Fibroblast of upper back skin (primary cell): ENCODE results near the gene HAAO.
A peak's percentile ranks its signal among the peaks of the same experiment; 100 is the strongest.
"Not testable (repeated sequence)": the region's sequence is repeated elsewhere in the genome, so short reads cannot be mapped to it uniquely, and the experiment has no call there.

Experiments used
- DNase-seq: peaks from one replicate; pipeline ENCODE4 v3.0.0-alpha.2; 2013

HAAO gene

GRCh38 chr2:42792583-42793333 is at the start of gene HAAO:
Gene HAAO, minus strand, starts transcription at chr2:42792583. Its CDS starts 47 bp downstream, at chr2:42792536.
- no peak for DNase-seq

- no peak for DNase-seq
Measured at GRCh38 chr2:42841344-42841743, 49.0 kb upstream of the HAAO start.

- DNase-seq, result no peak
Measured at GRCh38 chr2:42840760-42841159, 48.4 kb upstream of the HAAO start.

DNA sequence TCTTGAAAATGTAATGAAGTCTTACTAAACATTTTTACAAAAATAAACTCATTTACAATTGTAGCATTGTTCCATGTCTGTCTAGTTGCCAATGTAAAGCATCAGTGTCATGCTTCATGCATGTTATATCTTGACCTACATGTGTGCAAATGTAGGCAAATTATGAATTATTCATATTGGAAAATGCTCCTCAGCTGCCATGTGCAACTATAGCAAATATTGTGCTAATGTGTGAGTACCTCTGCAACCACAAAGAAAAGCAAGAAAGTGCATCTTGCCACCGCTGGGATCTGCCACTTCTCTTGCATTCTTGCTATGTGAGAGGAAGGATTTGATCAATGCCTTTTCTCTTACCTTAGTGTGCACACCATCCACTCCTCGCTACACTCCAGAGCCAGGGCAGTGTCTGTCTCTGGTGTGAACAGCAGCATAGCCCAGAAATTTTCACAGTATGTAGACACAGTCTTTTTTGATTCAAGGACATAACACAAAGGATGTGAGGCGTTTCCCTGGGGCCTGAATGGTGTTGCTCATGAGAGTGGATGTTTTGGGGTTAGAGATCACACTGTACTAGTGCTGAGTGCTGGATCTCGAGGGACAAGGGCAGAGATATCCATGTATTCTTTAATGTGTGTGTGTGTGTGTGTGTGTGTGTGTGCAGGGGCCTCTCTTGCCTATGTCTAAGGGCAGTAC is 47.6 kb upstream of the HAAO start:
- DNase-seq, result no peak

- DNase-seq, result no peak
Measured at GRCh38 chr2:42838133-42838532, 45.8 kb upstream of the HAAO start.

DNA sequence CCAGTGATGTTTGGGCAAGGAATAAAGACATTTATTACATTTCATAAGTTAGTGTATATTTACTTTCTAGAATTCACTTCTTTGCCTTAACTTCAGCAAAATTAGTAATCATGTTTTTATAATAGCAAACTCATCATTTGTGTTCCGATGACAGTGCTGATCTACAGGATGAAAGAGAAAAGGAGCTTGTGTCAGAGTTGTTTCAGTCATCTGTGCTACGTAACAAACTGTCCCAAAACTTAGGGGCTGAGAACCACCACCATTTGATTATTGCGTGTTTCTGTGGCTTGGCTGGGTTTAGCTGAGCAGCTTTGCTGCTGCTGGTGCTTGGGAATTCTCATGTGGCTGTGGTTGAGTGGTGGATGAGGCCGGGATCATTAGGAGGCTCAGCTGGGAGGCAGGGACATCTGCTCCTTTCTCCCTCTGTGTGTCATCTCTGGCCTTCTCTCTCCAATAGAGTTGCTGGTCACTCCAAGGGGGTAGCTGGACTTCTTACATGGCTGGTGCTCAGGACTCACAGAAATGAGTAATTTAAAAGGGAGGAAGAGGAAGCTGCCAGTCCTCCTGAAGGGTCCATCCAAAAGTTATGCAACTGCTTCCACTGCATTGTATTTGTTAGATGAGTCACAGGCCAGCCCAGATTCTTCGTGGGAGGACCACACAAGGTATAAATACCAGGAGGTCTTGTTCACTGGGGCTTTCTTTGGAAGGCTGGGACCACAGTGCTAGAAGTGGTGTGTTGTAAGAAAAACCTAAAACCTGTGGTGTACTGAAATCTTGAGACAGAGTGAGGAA is 43.4 kb upstream of the HAAO start:
- DNase-seq, result peak; percentile 100

GRCh38 chr2:42834161-42834560 is 41.8 kb upstream of the HAAO start:
- DNase-seq, result no peak

- DNase-seq, result no peak
Measured at GRCh38 chr2:42832289-42832634, 39.9 kb upstream of the HAAO start.

- not testable (repeated sequence) for DNase-seq
Measured at GRCh38 chr2:42831575-42832288, 39.3 kb upstream of the HAAO start.

- DNase-seq, result no peak
Measured at GRCh38 chr2:42830922-42831574, 38.7 kb upstream of the HAAO start.

GRCh38 chr2:42829671-42830440 is 37.5 kb upstream of the HAAO start:
- no peak for DNase-seq

GRCh38 chr2:42828487-42829425 is 36.4 kb upstream of the HAAO start:
- peak; percentile 72 for DNase-seq

DNA sequence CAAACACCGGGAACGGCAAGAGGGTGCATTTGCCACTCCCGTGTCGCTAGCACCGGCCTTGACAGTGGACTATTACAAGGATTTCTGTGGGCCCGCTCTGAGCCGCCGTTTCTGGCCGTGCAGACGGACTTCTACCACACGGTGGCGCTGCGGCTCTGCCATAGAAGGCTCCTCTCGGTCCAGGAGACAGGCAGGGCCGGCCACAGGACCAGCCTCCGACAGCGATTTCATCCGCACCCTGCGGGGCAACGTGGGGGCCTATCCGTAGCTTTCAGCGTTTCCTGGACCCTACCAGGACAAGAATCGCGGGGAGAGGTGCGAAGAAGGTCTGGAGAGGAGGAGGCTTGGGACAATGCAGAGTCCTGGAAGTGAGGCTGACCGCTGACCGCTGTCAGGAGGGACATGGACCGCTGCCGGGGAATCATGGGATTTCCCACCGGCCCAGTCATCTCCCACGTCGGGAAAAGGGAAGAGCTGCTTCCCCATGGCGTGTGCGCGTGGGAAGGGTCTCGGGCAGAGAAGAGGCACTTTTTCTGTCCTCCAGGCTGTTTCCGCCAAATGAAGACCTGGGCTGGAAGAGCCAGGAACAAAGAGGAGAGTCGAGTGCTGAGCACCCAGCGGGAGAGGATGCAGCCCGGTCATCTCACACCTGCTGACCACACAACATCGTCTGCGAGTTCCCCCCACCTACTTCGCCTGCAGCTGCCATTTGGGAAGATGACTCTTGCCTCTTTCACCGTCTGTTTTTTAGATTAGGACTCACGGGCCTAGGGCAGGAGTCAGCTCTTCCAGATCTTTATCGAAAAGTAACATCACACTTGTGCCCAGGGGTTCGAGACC is 35.5 kb upstream of the HAAO start:
- peak; percentile 79 for DNase-seq

- no peak for DNase-seq
Measured at GRCh38 chr2:42826231-42826630, 33.8 kb upstream of the HAAO start.

DNA sequence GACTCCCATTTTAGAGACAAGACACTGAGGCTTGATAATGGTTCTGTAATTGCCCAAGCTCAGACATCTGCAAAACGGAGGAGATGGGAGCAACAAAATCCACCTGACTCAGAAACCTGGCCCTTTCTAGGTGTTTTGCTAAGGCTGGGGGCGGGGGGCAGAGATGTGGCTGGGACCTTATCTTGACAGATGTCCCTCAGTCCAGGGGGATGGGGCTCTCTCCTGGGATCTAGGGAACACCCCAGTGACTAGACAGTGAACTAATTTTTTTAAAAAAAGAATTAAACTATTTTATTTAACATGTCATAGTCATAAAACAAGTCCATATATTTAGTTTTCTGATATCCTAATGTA is 32.0 kb upstream of the HAAO start:
- no peak for DNase-seq

- peak; percentile 40 for DNase-seq
Measured at GRCh38 chr2:42823744-42824453, 31.5 kb upstream of the HAAO start.

GRCh38 chr2:42819160-42819559 is 26.8 kb upstream of the HAAO start:
- DNase-seq, result no peak

- no peak for DNase-seq
Measured at GRCh38 chr2:42815726-42816125, 23.3 kb upstream of the HAAO start.

DNA sequence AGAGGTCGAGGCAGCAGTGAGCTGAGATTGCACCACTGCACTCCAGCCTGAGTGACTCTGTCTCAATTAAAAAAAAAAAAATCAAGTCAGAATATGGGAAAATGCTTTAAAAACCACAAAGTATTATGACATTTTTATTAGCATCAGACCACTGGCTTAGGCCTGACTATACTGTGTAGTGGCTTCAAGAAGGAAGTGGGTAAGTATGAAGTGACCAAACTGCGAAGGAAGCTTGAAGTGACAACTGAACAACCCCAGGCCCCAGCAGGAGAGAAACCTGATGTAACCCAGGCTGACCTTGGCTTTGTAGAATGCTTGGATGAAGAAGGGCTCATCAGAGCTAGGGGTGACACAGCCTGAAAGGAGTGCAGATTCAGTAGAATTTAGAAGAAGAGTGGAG is 21.4 kb upstream of the HAAO start:
- DNase-seq, result no peak
